GM21619 (cell line): ENCODE results near the gene HMCN2.

ENCODE experiments used
- ATAC-seq: cut with Tn5 transposase; IDR thresholded peaks from one replicate; pipeline ENCODE4 v1.9.1; 2021; ENCODE audit not compliant: unreplicated experiment

The HMCN2 gene

DNA sequence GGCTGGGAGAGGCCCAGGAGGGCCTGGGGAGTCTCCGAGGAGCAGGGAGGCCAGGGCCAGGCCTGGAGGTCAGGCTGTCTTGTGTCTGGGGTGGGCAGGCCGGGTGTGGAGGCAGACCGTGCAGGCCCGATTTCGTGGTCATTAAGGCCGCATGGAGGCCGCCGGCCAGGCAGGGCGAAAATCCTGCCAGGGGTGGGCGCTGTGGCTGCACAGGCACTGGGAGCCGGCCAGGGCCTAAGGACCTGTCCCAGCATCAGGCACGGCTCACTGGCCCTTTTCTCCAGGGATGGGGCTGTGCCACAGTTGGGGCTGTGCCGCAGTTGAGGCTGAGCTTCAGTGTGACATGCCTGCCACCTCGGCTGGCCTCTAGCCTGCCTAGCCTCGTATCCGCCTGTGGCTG, 215.1 kb downstream of the HMCN2 start:
- no peak for ATAC-seq

- ATAC-seq = no peak
Measured at GRCh38 chr9:130482463-130482862, 216.9 kb downstream of the HMCN2 start.

GRCh38 chr9:130483371-130483971, 217.9 kb downstream of the HMCN2 start:
- no peak for ATAC-seq
